Calu3 (cell line): ENCODE results near the gene IFNA16. TPM values are rescaled to one million over a fixed set of nuclear protein-coding genes. Genes with fewer than 3 reads are reported as not detected.
"Not testable (repeated sequence)": the region's sequence is repeated elsewhere in the genome, so short reads cannot be mapped to it uniquely, and the experiment has no call there.

ENCODE experiments used
- BruUV-seq: library from RNA; stranded (reverse); fragments of 400-500 nt; replicated peaks from 2 replicates; lab custom pipeline; 2021; lab: Mats Ljungman, UMichigan
- CTCF ChIA-PET: fragments of 300-600 bp; sonication (Branson Sonifier 250); formaldehyde crosslinking; loops from one replicate; lab custom pipeline; 2022; ENCODE audit warnings: antibody characterized with exemption; lab: Charles Lee
- DNase-seq: peaks from one replicate; pipeline ENCODE4 v3.0.0; 2022
- H3K27ac Mint-ChIP-seq: one replicate; pipeline ENCODE4 v1.8.0; 2022; ENCODE audit warnings: mixed read lengths; ENCODE audit not compliant: unreplicated experiment
- H3K27me3 Mint-ChIP-seq: one replicate; pipeline ENCODE4 v1.8.0; 2022; ENCODE audit warnings: mixed read lengths; ENCODE audit not compliant: unreplicated experiment
- H3K36me3 Mint-ChIP-seq: one replicate; pipeline ENCODE4 v1.8.0; 2022; ENCODE audit warnings: mild to moderate bottlenecking, moderate library complexity, mixed read lengths; ENCODE audit not compliant: insufficient read depth, unreplicated experiment
- H3K4me1 Mint-ChIP-seq: one replicate; pipeline ENCODE4 v1.8.0; 2022; ENCODE audit warnings: mild to moderate bottlenecking, low read depth, mixed read lengths; ENCODE audit not compliant: unreplicated experiment
- H3K4me3 Mint-ChIP-seq: one replicate; pipeline ENCODE4 v1.8.0; 2022; ENCODE audit warnings: mild to moderate bottlenecking, low read depth, moderate library complexity, mixed read lengths; ENCODE audit not compliant: unreplicated experiment
- H3K9me3 Mint-ChIP-seq: one replicate; pipeline ENCODE4 v1.8.0; 2022; ENCODE audit warnings: low read depth, mixed read lengths; ENCODE audit not compliant: unreplicated experiment
- intact Hi-C: fragments of 100-400 bp; cut with micrococcal nuclease; formaldehyde crosslinking; loops from one replicate; pipeline ENCODE4 v1.10.0; 2022; ENCODE audit not compliant: unreplicated experiment
- total RNA-seq: library from RNA; stranded (reverse); gene quantifications from 2 replicates; pipeline ENCODE4 v1.2.3, GENCODE V29; 2022
- TF ChIP-seq, protein P1 (sequence below): fragments of 200-600 bp; IDR thresholded peaks from one replicate; pipeline ENCODE4 v1.8.0; 2022; ENCODE audit warnings: antibody characterized with exemption; ENCODE audit not compliant: unreplicated experiment

Gene IFNA16
- total RNA-seq, 1 experiment from 2014 or later: not detected

DNA sequence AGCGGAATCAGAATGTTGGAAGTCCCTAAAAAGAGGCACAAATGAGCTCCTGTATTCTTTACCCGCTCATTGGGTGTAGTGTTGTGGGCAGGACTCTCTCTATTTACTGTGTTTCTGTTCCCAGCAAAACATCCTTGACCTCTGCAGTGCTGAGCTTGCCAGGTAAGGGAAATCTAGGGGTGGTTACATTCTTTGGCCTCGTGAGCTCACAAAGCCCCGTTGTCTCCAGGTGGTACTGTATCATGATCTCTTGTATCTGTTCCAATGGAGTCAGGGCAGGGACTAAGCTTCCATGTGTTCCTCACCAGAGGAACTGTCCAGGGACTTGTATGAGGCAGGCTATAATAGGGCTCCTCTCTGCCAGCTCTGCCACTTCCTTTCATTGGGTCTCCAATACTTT, 34.5 kb upstream of the IFNA16 start:
- CTCF ChIA-PET: interaction anchor here (0.6 to 2.2 kb wide), 4 partner anchors 11 to 519 kb away, joined by 3 to 7 read pairs (median 4); no protein-coding TSS in a partner anchor
- Mint-ChIP-seq H3K36me3 (no peaks in the 10 kb centered on the region), H3K9me3 (no peaks in the 10 kb centered on the region), H3K4me1 (peaks cover 16% of the 10 kb centered on the region), H3K27ac (no peak overlapping the region), H3K4me3 (no peak overlapping the region), H3K27me3 (peaks cover 7% of the 10 kb centered on the region)
- BruUV-seq: no TSS peak
- TF ChIP-seq, protein P1, sequence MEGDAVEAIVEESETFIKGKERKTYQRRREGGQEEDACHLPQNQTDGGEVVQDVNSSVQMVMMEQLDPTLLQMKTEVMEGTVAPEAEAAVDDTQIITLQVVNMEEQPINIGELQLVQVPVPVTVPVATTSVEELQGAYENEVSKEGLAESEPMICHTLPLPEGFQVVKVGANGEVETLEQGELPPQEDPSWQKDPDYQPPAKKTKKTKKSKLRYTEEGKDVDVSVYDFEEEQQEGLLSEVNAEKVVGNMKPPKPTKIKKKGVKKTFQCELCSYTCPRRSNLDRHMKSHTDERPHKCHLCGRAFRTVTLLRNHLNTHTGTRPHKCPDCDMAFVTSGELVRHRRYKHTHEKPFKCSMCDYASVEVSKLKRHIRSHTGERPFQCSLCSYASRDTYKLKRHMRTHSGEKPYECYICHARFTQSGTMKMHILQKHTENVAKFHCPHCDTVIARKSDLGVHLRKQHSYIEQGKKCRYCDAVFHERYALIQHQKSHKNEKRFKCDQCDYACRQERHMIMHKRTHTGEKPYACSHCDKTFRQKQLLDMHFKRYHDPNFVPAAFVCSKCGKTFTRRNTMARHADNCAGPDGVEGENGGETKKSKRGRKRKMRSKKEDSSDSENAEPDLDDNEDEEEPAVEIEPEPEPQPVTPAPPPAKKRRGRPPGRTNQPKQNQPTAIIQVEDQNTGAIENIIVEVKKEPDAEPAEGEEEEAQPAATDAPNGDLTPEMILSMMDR: no peak
- no peak for DNase-seq
- intact Hi-C loops: loop anchor here (2.0 to 5.0 kb wide), 3 partner anchors 56 to 537 kb away; partner anchors contain the start of gene IFNA5

DNA sequence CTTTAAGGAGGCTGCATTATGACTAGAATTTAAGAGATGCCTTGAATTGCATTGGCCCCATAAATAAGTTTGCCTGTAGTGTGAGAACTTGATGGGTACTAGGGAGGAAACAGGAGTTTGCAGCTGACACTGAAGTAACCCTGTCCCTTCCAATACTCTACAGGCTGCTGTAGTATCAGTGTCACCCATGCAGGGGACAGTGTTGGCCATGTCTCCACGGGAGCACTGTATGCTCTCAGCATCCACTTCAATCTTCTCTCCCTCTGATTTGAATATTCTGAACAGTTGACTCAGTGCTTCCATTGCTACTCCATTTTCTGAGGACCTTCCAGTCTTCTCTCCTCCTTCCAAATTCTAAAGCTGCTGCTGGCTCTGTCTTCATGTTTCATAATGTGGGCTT, 34.1 kb upstream of the IFNA16 start:
- Mint-ChIP-seq H3K4me3 (no peak overlapping the region), H3K4me1 (peaks cover 16% of the 10 kb centered on the region), H3K36me3 (no peaks in the 10 kb centered on the region), H3K27ac (no peak overlapping the region), H3K27me3 (peaks cover 3% of the 10 kb centered on the region), H3K9me3 (no peaks in the 10 kb centered on the region)
- no peak for DNase-seq
- TF ChIP-seq, protein P1: no peak
- intact Hi-C loops: loop anchor here (2.0 to 5.0 kb wide), 2 partner anchors 56 to 538 kb away; partner anchors contain the start of gene IFNA5
- CTCF ChIA-PET: interaction anchor here (0.9 kb wide), 1 partner anchor 183 kb away, joined by 3 read pairs; no protein-coding TSS in a partner anchor
- no TSS peak for BruUV-seq

DNA sequence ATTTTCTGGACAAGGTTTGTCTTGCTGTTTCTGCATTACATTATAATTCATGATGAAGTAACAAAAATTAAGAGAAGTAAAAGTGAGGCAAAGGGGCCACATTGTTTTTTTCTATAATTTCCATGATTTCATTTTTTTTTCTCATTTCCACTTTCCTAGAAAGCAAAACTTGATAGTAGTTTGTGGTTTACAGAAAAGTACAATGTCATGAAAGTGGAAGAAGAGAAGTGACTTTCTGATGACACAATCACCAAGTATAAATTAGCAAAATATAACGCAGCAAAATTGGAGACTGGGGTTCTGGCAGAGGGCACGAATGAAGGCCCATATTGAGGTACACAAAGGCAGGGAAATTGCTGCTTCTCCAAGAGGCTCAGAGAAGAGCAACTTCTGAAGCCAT, 27.7 kb upstream of the IFNA16 start:
- no peaks in the 10 kb centered on the region for H3K36me3 Mint-ChIP-seq
- DNase-seq: no peak
- BruUV-seq: no TSS peak
- CTCF ChIA-PET: no interaction called here
- intact Hi-C loops: no loop called here
- H3K27me3 Mint-ChIP-seq: no peaks in the 10 kb centered on the region
- H3K27ac Mint-ChIP-seq: no peak overlapping the region
- H3K9me3 Mint-ChIP-seq: no peaks in the 10 kb centered on the region
- no peak overlapping the region for H3K4me3 Mint-ChIP-seq
- TF ChIP-seq, protein P1: no peak
- H3K4me1 Mint-ChIP-seq: no peaks in the 10 kb centered on the region

- intact Hi-C loops: loop anchor here (5.0 to 10.0 kb wide), 2 partner anchors 195 to 547 kb away; no protein-coding TSS in a partner anchor
- Mint-ChIP-seq H3K27me3 (no peaks in the 10 kb centered on the region), H3K36me3 (no peaks in the 10 kb centered on the region), H3K4me1 (peaks cover 8% of the 10 kb centered on the region), H3K27ac (no peak within 1 kb of the TSS), H3K4me3 (no peak within 1 kb of the TSS), H3K9me3 (no peaks in the 10 kb centered on the region)
- no peak for DNase-seq
- BruUV-seq: no TSS peak
- CTCF ChIA-PET: no interaction called here
- TF ChIP-seq, protein P1: no peak
These were observed 22.8 kb upstream of the IFNA16 start, which contains the start of gene IFNA14 for GRCh38 chr9:21239911-21240310. IFNA14 (minus strand) TSS chr9:21240005; CDS start chr9:21239935, 70 bp downstream.

GRCh38 chr9:21236360-21236714, 19.2 kb upstream of the IFNA16 start:
- H3K4me1 Mint-ChIP-seq, H3K4me3 Mint-ChIP-seq, BruUV-seq, DNase-seq, H3K36me3 Mint-ChIP-seq, H3K27me3 Mint-ChIP-seq, H3K27ac Mint-ChIP-seq, H3K9me3 Mint-ChIP-seq: not testable (repeated sequence)
- CTCF ChIA-PET: interaction anchor here (1.0 to 1.6 kb wide), 4 partner anchors 90 to 552 kb away, joined by 3 to 5 read pairs (median 4); no protein-coding TSS in a partner anchor
- intact Hi-C loops: loop anchor here (5.0 to 10.0 kb wide), 2 partner anchors 198 to 551 kb away; no protein-coding TSS in a partner anchor
